HG03460 (cell line): ENCODE measurements around the gene SERTM2.

Source experiments
- ATAC-seq: cut with Tn5 transposase; IDR thresholded peaks from one replicate; pipeline ENCODE4 v1.9.1; 2021; ENCODE audit not compliant: unreplicated experiment

Gene SERTM2

GRCh38 chrX:111555406-111555958 lies 44.0 kb downstream of the SERTM2 start:
- no peak for ATAC-seq

GRCh38 chrX:111560801-111561200 lies 49.4 kb downstream of the SERTM2 start:
- ATAC-seq = no peak

DNA sequence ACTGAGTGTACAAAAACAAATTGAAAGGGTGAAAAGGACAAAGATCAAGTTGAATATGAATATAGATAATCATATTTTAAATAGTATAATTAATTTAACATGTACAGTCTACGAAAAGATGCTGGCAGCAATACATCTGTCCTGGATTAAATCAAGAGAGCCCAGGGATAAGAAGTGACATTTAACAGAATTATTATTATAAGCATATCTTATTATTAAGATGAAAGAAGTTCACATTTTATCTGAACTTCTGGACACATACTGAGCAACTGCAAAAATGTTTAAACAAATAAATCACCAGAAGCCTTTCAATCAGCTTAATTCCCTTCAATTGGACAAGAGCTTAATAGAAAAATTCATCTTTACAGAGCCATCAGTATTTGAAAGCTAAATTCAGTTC lies 50.4 kb downstream of the SERTM2 start:
- ATAC-seq = no peak

DNA sequence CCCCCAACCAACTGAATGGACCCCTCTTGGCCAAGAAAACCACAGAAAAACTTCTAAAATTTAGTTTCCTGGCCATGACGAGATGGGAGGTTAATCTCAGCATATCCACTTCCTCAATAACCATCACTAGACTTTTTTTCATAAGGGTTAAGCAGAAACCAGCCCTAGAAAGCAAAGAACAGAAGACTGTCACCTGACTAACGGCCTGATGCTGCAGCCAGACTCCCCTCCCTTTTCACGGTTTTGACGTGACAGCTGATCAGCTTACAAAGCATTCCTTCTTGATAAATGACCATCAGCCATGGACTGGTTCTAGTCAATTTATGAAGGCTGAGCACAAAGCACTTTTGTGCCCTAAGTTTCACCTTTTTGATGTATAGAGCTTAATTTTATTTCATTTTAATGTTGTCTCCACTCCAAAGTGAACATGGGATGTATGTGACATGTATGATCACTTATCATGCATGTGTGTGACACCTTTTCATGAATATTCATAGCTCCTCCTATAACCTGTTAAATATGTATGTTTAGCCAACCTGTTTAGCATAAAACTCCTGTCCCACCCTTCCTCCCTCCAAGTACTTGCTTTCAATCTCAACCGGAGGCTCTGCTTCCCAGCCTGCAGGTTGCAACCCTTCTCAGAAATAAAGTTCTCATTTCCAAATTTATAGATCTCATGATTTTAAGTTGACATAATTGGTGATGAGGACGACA lies 56.3 kb downstream of the SERTM2 start:
- no peak for ATAC-seq

DNA sequence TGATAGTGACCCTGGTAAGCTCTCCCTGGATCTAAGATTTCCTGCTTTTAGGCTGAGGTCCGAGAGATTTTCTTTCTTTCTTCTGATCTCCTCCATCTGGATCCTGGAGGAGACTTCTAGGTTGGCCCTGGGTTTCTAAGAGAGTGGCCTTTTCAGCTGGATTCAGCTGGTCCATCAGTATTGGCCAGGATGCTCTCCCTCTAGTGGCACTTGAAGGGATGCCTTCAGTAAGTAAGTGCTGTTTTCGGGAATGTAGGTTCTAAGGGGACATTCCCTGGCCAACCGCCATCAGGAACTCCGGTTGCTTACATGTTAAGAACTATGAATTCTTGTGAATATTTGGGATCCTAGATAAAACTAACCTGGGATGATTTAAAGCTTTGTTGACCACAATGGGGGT lies 56.9 kb downstream of the SERTM2 start:
- no peak for ATAC-seq

- ATAC-seq = no peak
These were observed 57.4 kb downstream of the SERTM2 start for GRCh38 chrX:111568817-111569216.
